Fibroblast of the aortic adventitia (primary cell): ENCODE results near the gene FAM237A. TPM values are rescaled to one million over a fixed set of nuclear protein-coding genes. Genes with fewer than 3 reads are reported as not detected.

Experiments
- DNase-seq: peaks from one replicate; pipeline ENCODE4 v3.0.0-alpha.2; 2010; ENCODE audit warnings: low read depth
- H3K4me3 ChIP-seq: 2 replicates; pipeline ENCODE4 v1.5.1; 2011; ENCODE audit warnings: low read depth, mild to moderate bottlenecking, control low read depth, low read length, moderate library complexity
- total RNA-seq: library from RNA; depleted of rRNA; stranded (reverse); fragments of >200 nt; gene quantifications from 2 replicates; pipeline ENCODE4 v1.2.3, GENCODE V29; 2012; ENCODE audit warnings: low replicate concordance
- TF ChIP-seq, protein P1 (sequence below): IDR thresholded peaks from 2 replicates; pipeline ENCODE4 v1.5.1; 2011; ENCODE audit warnings: mild to moderate bottlenecking, low read length, control low read depth, inconsistent platforms; ENCODE audit not compliant: insufficient read depth

FAM237A gene
- total RNA-seq, 1 donor: not detected

DNA sequence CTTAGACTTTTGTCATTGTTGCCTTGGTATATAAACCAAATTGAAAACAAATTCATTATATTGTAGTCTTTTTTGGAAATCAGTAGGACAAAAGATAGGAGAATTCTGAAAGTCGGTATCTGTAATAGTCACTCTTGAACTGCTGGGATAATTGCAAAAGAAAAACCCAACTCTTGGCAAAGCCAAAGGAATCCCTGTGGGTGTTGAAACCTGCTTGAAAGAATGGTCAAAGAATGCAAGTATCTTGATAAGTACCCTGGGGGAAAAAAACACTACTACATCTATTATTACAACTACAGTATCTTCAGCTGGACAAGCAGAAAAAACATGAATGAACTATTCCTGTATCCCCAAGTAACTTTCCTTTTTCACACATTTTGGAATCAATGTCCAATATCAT is 7.3 kb upstream of the FAM237A start:
- TF ChIP-seq, protein P1, sequence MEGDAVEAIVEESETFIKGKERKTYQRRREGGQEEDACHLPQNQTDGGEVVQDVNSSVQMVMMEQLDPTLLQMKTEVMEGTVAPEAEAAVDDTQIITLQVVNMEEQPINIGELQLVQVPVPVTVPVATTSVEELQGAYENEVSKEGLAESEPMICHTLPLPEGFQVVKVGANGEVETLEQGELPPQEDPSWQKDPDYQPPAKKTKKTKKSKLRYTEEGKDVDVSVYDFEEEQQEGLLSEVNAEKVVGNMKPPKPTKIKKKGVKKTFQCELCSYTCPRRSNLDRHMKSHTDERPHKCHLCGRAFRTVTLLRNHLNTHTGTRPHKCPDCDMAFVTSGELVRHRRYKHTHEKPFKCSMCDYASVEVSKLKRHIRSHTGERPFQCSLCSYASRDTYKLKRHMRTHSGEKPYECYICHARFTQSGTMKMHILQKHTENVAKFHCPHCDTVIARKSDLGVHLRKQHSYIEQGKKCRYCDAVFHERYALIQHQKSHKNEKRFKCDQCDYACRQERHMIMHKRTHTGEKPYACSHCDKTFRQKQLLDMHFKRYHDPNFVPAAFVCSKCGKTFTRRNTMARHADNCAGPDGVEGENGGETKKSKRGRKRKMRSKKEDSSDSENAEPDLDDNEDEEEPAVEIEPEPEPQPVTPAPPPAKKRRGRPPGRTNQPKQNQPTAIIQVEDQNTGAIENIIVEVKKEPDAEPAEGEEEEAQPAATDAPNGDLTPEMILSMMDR: no peak
- peak; percentile 20 for DNase-seq
- H3K4me3 ChIP-seq: no peak overlapping the region

DNA sequence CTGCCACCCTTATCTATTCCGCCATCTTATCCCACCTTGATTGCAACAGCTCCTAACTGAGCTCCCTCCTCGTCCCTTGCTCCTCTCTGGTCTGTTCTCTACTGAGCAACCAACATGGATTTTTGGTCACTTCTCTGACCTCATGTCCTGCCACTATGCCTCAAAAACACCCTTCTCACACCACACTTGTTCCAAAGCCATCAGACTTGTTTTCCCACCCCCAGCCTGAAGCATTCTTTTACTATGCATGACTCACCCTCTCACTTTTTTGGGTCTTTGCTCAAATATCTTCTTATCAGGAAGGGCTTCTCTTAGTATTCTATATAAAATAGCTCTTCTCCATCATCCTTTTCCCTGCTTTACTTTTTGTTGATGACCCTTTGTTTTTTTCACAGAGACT is 2.7 kb upstream of the FAM237A start:
- no peak overlapping the region for H3K4me3 ChIP-seq
- no peak for DNase-seq
- TF ChIP-seq, protein P1: no peak

DNA sequence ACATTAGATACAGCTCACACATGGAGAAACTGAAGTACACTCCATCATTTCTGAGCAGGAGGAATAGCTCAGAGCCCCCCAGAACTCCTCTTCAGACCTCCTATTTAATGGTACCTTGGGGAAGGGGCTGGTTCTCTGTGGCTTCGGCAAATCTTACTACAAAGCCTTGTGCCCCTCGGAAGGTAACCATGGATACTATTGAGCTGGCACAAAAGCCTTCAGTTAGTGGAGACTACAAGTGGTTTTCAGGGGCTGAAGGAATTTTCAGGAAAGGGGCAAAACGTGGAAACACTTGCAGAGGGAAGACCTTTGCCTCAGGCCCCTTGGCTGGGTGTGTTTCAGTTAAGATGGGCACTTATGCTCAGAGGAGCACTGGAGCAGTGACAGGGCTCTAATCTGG is 1.1 kb upstream of the FAM237A start:
- no peak for DNase-seq
- no peak overlapping the region for H3K4me3 ChIP-seq
- TF ChIP-seq, protein P1: no peak

DNA sequence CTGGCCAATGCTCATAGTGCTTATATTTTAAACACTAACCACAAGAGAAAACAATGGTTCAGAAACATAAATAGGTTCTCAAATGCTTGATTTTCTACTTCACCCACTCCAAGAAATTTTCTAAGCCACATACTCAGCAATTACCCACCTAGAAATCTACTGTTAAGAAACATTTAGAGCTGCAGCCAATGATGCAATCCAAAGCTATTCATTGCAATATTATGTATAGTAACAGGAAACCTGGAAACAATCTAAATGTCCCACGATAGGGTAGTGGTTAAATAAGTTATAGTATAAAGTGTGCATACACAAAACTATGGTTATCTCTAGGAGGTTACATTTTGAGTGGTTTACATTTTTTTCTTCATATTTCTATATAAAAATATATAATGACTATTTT is 5.7 kb downstream of the FAM237A start:
- peak; percentile 37 for DNase-seq
- TF ChIP-seq, protein P1: no peak
- H3K4me3 ChIP-seq: no peak overlapping the region

DNA sequence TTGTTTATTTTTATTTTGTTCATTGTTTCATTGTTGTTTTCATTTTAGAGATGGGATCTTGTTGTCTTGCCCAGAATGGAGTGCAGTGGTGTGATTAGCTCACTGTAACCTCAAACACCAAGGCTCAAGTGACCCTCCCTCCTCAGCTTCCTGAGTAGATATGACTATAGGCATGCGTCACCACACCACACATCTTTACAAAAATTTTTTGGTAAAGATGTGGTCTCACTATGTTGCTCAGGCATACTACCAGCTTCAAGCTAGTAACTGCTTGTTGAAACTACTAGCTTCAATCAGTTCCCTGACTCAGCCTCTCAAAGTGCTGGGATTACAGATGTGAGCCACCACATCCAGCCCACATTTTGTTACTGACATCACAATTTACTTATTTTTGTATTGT is 14.8 kb downstream of the FAM237A start:
- DNase-seq: no peak
- TF ChIP-seq, protein P1: no peak
- no peak overlapping the region for H3K4me3 ChIP-seq

DNA sequence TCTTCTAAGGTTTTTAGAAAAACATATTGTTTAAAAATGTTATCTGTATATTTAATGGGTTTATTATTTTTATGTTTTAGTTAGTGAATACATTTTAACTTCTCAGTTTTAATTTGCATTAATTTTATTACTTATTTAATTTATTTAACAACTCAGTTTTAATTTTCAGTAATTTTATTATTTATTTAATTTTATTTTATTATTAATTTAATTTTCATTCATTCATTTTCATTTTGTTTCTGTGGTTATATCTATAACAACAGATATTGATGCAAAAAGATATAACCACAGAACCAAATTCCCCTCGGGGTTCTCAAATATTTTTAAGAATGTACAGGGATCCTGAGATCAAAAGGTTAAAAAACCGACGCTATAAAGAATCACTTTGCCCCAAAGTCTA is 23.0 kb downstream of the FAM237A start:
- DNase-seq: no peak
- TF ChIP-seq, protein P1: no peak
- H3K4me3 ChIP-seq: no peak overlapping the region

DNA sequence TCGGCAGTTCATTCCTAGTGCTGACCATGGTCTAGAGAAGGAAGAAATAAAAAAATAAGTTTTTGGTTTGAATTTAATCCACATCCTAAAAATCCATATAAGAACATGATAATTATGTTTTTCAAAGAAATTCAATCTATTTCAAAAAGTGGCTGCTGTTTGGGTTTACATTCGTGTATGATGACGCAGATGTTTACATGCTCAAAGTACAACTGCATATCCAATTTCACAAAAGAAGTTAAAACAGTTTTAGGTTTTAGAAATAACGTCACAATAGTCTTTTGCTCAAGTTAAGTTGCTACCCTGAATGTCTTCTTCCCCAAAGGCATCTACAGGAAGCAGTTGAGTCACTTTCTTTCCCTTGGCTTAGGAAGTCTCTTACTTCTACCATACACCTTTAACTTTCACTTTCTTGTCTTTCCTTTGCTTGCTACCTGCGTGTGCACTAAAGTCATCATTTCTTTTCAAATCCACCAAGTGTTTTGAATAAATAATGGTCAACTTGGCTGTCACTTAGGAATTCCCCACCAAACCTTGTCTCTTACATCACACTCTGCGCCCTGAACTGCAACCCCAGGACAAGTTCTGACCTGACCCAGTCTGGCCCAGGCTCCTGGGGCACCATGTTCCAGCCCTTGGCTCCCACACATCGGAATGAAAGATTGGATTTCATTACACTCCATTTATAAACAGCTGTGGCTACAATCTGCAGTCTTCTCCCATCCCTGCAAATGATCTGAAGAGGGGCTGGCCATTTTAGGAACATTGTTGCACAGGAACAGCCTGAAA is 28.4 kb downstream of the FAM237A start:
- no peak for DNase-seq
- no peak overlapping the region for H3K4me3 ChIP-seq
- TF ChIP-seq, protein P1: no peak
